HG03097 (cell line): ENCODE results near the gene PSMD13.
A peak's percentile ranks its signal among the peaks of the same experiment; 100 is the strongest.
"Not testable (repeated sequence)": the region's sequence is repeated elsewhere in the genome, so short reads cannot be mapped to it uniquely, and the experiment has no call there.

Source experiments
- ATAC-seq: cut with Tn5 transposase; IDR thresholded peaks from one replicate; pipeline ENCODE4 v1.9.1; 2021; ENCODE audit not compliant: unreplicated experiment, low FRiP score

Gene PSMD13

GRCh38 chr11:216081-216974 is 20.4 kb upstream of the PSMD13 start:
- ATAC-seq = no peak

- ATAC-seq = no peak
Observed at GRCh38 chr11:217704-218103, 19.1 kb upstream of the PSMD13 start.

- no peak for ATAC-seq
Observed at GRCh38 chr11:218815-219593, 17.8 kb upstream of the PSMD13 start.

- not testable (repeated sequence) for ATAC-seq
Observed at GRCh38 chr11:220641-221215, 16.0 kb upstream of the PSMD13 start.

- ATAC-seq = no peak
Observed at GRCh38 chr11:221539-221938, 15.2 kb upstream of the PSMD13 start.

- ATAC-seq = no peak
Observed at GRCh38 chr11:221998-222789, 14.6 kb upstream of the PSMD13 start.

GRCh38 chr11:223026-223789 is 13.6 kb upstream of the PSMD13 start:
- ATAC-seq = no peak

GRCh38 chr11:223884-224283 is 12.9 kb upstream of the PSMD13 start:
- no peak for ATAC-seq

GRCh38 chr11:224424-224823 is 12.4 kb upstream of the PSMD13 start:
- no peak for ATAC-seq

GRCh38 chr11:225734-226453 is 10.9 kb upstream of the PSMD13 start:
- ATAC-seq = no peak

GRCh38 chr11:227824-228379 is 8.9 kb upstream of the PSMD13 start:
- ATAC-seq = no peak

GRCh38 chr11:230431-230830 is 6.3 kb upstream of the PSMD13 start:
- no peak for ATAC-seq

- ATAC-seq = no peak
Observed at GRCh38 chr11:232783-233565, 3.8 kb upstream of the PSMD13 start.

GRCh38 chr11:235180-235579 is 1.6 kb upstream of the PSMD13 start:
- no peak for ATAC-seq

GRCh38 chr11:235609-235996 is 1.2 kb upstream of the PSMD13 start:
- ATAC-seq = no peak

- peak; percentile 53 for ATAC-seq
Observed at GRCh38 chr11:235997-236773, 591 bp upstream of the PSMD13 start, which contains the start of gene SIRT3. Gene SIRT3, minus strand, starts transcription at chr11:236342. Its CDS starts 14 bp downstream, at chr11:236328.

GRCh38 chr11:238346-238745 is 1.6 kb downstream of the PSMD13 start:
- not testable (repeated sequence) for ATAC-seq
